Hepatocyte (in vitro differentiated cells): ENCODE measurements around the gene SLC1A2.

Experiments
- CTCF ChIP-seq: fragments of 200-600 bp; sonication (generic); IDR thresholded peaks from 2 replicates; pipeline ENCODE4 v1.5.1; 2016; ENCODE audit warnings: antibody characterized with exemption, mild to moderate bottlenecking; ENCODE audit not compliant: poor library complexity
- EZH2 ChIP-seq: fragments of 200-600 bp; sonication (generic); IDR thresholded peaks from 2 replicates; pipeline ENCODE4 v1.6.1; 2016; ENCODE audit warnings: antibody characterized with exemption, mild to moderate bottlenecking, borderline replicate concordance
- EZH2phosphoT487 ChIP-seq: fragments of 200-600 bp; sonication (generic); IDR thresholded peaks from one replicate; pipeline ENCODE4 v1.6.1; 2018; ENCODE audit warnings: antibody characterized with exemption, mild to moderate bottlenecking, low read depth, moderate library complexity; ENCODE audit not compliant: unreplicated experiment, severe bottlenecking

- TF ChIP-seq EZH2 (peak; percentile 19), CTCF (no peak), EZH2phosphoT487 (no peak)
These were observed at the start of gene SLC1A2 for GRCh38 chr11:35419184-35419829.
